ENCODE results near the gene MMRN2.

Gene MMRN2

GRCh38 chr10:86968994-86969355 is 11.6 kb upstream of the MMRN2 start:
- Histone ChIP-seq H4K8ac (ENCODE audit: low read depth, low read length) (no peak overlapping the region), H3K27ac (ENCODE audit: low read depth, low read length) (no peak overlapping the region), H4K5ac (ENCODE audit: low read length) (no peak overlapping the region), H3K9ac (ENCODE audit: low read length) (no peak overlapping the region), H3K23ac (ENCODE audit: low read length) (no peak overlapping the region), H3K56ac (ENCODE audit: low read length) (no peak overlapping the region), H3K79me1 (ENCODE audit: low read length) (no peaks in the 10 kb centered on the region), H3K79me2 (ENCODE audit: control insufficient read depth, insufficient read depth, low read length) (no peaks in the 10 kb centered on the region), H3K18ac (ENCODE audit: low read length) (no peak overlapping the region), H2BK120ac (ENCODE audit: low read depth, low read length) (no peak overlapping the region), H3K4me3 (ENCODE audit: low read length) (no peak overlapping the region), H2AK5ac (ENCODE audit: low read length) (no peak overlapping the region), H2BK15ac (replicated peaks; ENCODE audit: low read depth) (no peak overlapping the region), H3K27me3 (ENCODE audit: insufficient read depth, low read length, poor library complexity) (no peaks in the 10 kb centered on the region), H3K4me1 (ENCODE audit: control insufficient read depth, low read depth, low read length) (peaks cover 5% of the 10 kb centered on the region), H3K4ac (ENCODE audit: low read depth, low read length) (no peak overlapping the region), H3K4me2 (ENCODE audit: low read length) (no peak overlapping the region), H2BK5ac (ENCODE audit: low read length) (no peak overlapping the region), H3K36me3 (ENCODE audit: control insufficient read depth, insufficient read depth, low read length) (no peaks in the 10 kb centered on the region)
- no peak for DNase-seq
- no CpG with 5 or more reads among the region's 9 CpGs for WGBS (ENCODE audit: extremely low coverage, insufficient coverage, low lambda C conversion rate)

GRCh38 chr10:86968271-86968993 is 11.0 kb upstream of the MMRN2 start, which contains the start of gene ADIRF:
Gene ADIRF (plus strand): TSS chr10:86968482. CDS start chr10:86968545, 63 bp downstream.
- Histone ChIP-seq H3K4me2 (ENCODE audit: low read length) (no peak within 1 kb of the TSS), H3K36me3 (ENCODE audit: control insufficient read depth, insufficient read depth, low read length) (no peaks in the 10 kb centered on the region), H2AK5ac (ENCODE audit: low read length) (no peak within 1 kb of the TSS), H4K5ac (ENCODE audit: low read length) (no peak within 1 kb of the TSS), H3K79me2 (ENCODE audit: control insufficient read depth, insufficient read depth, low read length) (no peaks in the 10 kb centered on the region), H3K18ac (ENCODE audit: low read length) (no peak within 1 kb of the TSS), H2BK120ac (ENCODE audit: low read depth, low read length) (no peak within 1 kb of the TSS), H4K8ac (ENCODE audit: low read depth, low read length) (no peak within 1 kb of the TSS), H3K4me3 (ENCODE audit: low read length) (no peak within 1 kb of the TSS), H3K23ac (ENCODE audit: low read length) (no peak within 1 kb of the TSS), H3K4me1 (ENCODE audit: control insufficient read depth, low read depth, low read length) (peaks cover 5% of the 10 kb centered on the region), H2BK5ac (ENCODE audit: low read length) (no peak within 1 kb of the TSS), H2BK15ac (replicated peaks; ENCODE audit: low read depth) (no peak within 1 kb of the TSS), H3K27ac (ENCODE audit: low read depth, low read length) (no peak within 1 kb of the TSS), H3K56ac (ENCODE audit: low read length) (no peak within 1 kb of the TSS), H3K79me1 (ENCODE audit: low read length) (no peaks in the 10 kb centered on the region), H3K9ac (ENCODE audit: low read length) (no peak within 1 kb of the TSS), H3K27me3 (ENCODE audit: insufficient read depth, low read length, poor library complexity) (no peaks in the 10 kb centered on the region), H3K4ac (ENCODE audit: low read depth, low read length) (no peak within 1 kb of the TSS)
- no CpG with 5 or more reads among the region's 59 CpGs for WGBS (ENCODE audit: extremely low coverage, insufficient coverage, low lambda C conversion rate)
- DNase-seq = no peak

GRCh38 chr10:86967481-86967941 is 10.1 kb upstream of the MMRN2 start:
- Histone ChIP-seq H3K4me3 (ENCODE audit: low read length) (no peak overlapping the region), H3K79me1 (ENCODE audit: low read length) (no peaks in the 10 kb centered on the region), H4K5ac (ENCODE audit: low read length) (no peak overlapping the region), H4K8ac (ENCODE audit: low read depth, low read length) (no peak overlapping the region), H3K56ac (ENCODE audit: low read length) (no peak overlapping the region), H3K23ac (ENCODE audit: low read length) (no peak overlapping the region), H2BK5ac (ENCODE audit: low read length) (no peak overlapping the region), H2AK5ac (ENCODE audit: low read length) (no peak overlapping the region), H3K36me3 (ENCODE audit: control insufficient read depth, insufficient read depth, low read length) (no peaks in the 10 kb centered on the region), H3K4me2 (ENCODE audit: low read length) (no peak overlapping the region), H3K4ac (ENCODE audit: low read depth, low read length) (no peak overlapping the region), H3K79me2 (ENCODE audit: control insufficient read depth, insufficient read depth, low read length) (no peaks in the 10 kb centered on the region), H3K27me3 (ENCODE audit: insufficient read depth, low read length, poor library complexity) (no peaks in the 10 kb centered on the region), H3K18ac (ENCODE audit: low read length) (no peak overlapping the region), H3K9ac (ENCODE audit: low read length) (no peak overlapping the region), H2BK120ac (ENCODE audit: low read depth, low read length) (no peak overlapping the region), H3K4me1 (ENCODE audit: control insufficient read depth, low read depth, low read length) (peaks cover 5% of the 10 kb centered on the region), H2BK15ac (replicated peaks; ENCODE audit: low read depth) (no peak overlapping the region), H3K27ac (ENCODE audit: low read depth, low read length) (no peak overlapping the region)
- no peak for DNase-seq
- no CpG with 5 or more reads among the region's 7 CpGs for WGBS (ENCODE audit: extremely low coverage, insufficient coverage, low lambda C conversion rate)

GRCh38 chr10:86965986-86966654 is 8.7 kb upstream of the MMRN2 start:
- Histone ChIP-seq H3K27me3 (ENCODE audit: insufficient read depth, low read length, poor library complexity) (no peaks in the 10 kb centered on the region), H3K23ac (ENCODE audit: low read length) (no peak overlapping the region), H2BK5ac (ENCODE audit: low read length) (no peak overlapping the region), H3K36me3 (ENCODE audit: control insufficient read depth, insufficient read depth, low read length) (no peaks in the 10 kb centered on the region), H3K27ac (ENCODE audit: low read depth, low read length) (no peak overlapping the region), H2AK5ac (ENCODE audit: low read length) (no peak overlapping the region), H3K56ac (ENCODE audit: low read length) (peak overlapping the region; percentile 73), H3K4me3 (ENCODE audit: low read length) (no peak overlapping the region), H4K5ac (ENCODE audit: low read length) (no peak overlapping the region), H3K4me1 (ENCODE audit: control insufficient read depth, low read depth, low read length) (peaks cover 5% of the 10 kb centered on the region), H3K4ac (ENCODE audit: low read depth, low read length) (no peak overlapping the region), H3K9ac (ENCODE audit: low read length) (peak overlapping the region; percentile 47), H3K79me1 (ENCODE audit: low read length) (no peaks in the 10 kb centered on the region), H2BK120ac (ENCODE audit: low read depth, low read length) (no peak overlapping the region), H2BK15ac (replicated peaks; ENCODE audit: low read depth) (no peak overlapping the region), H4K8ac (ENCODE audit: low read depth, low read length) (no peak overlapping the region), H3K79me2 (ENCODE audit: control insufficient read depth, insufficient read depth, low read length) (no peaks in the 10 kb centered on the region), H3K18ac (ENCODE audit: low read length) (peak overlapping the region; percentile 15), H3K4me2 (ENCODE audit: low read length) (no peak overlapping the region)
- WGBS (ENCODE audit: extremely low coverage, insufficient coverage, low lambda C conversion rate) = no CpG with 5 or more reads among the region's 11 CpGs
- DNase-seq = no peak

- no peak overlapping the region for H4K5ac ChIP-seq (ENCODE audit: low read length)
- no peaks in the 10 kb centered on the region for H3K27me3 ChIP-seq (ENCODE audit: insufficient read depth, low read length, poor library complexity)
- no peak overlapping the region for H3K4me3 ChIP-seq (ENCODE audit: low read length)
- H3K4me1 ChIP-seq (ENCODE audit: control insufficient read depth, low read depth, low read length) = peaks cover 6% of the 10 kb centered on the region
- H3K56ac ChIP-seq (ENCODE audit: low read length) = no peak overlapping the region
- H3K79me1 ChIP-seq (ENCODE audit: low read length) = no peaks in the 10 kb centered on the region
- no peak overlapping the region for H2BK15ac ChIP-seq (replicated peaks; ENCODE audit: low read depth)
- no peak overlapping the region for H3K4ac ChIP-seq (ENCODE audit: low read depth, low read length)
- no peak overlapping the region for H3K27ac ChIP-seq (ENCODE audit: low read depth, low read length)
- H3K36me3 ChIP-seq (ENCODE audit: control insufficient read depth, insufficient read depth, low read length) = no peaks in the 10 kb centered on the region
- H2AK5ac ChIP-seq (ENCODE audit: low read length) = no peak overlapping the region
- no peak overlapping the region for H3K4me2 ChIP-seq (ENCODE audit: low read length)
- no peak overlapping the region for H3K9ac ChIP-seq (ENCODE audit: low read length)
- H2BK120ac ChIP-seq (ENCODE audit: low read depth, low read length) = no peak overlapping the region
- H2BK5ac ChIP-seq (ENCODE audit: low read length) = no peak overlapping the region
- H3K79me2 ChIP-seq (ENCODE audit: control insufficient read depth, insufficient read depth, low read length) = no peaks in the 10 kb centered on the region
- H3K23ac ChIP-seq (ENCODE audit: low read length) = no peak overlapping the region
- no CpG with 5 or more reads among the region's 2 CpGs for WGBS (ENCODE audit: extremely low coverage, insufficient coverage, low lambda C conversion rate)
- DNase-seq = no peak
- H4K8ac ChIP-seq (ENCODE audit: low read depth, low read length) = no peak overlapping the region
- no peak overlapping the region for H3K18ac ChIP-seq (ENCODE audit: low read length)
These were observed 7.4 kb upstream of the MMRN2 start for GRCh38 chr10:86964847-86965190.
